ENCODE results near the gene SLC6A3. TPM values are rescaled to one million over a fixed set of nuclear protein-coding genes. Genes with fewer than 3 reads are reported as not detected.

SLC6A3 gene
- total RNA-seq, 4 donors from 2014 or later = not detected

DNA sequence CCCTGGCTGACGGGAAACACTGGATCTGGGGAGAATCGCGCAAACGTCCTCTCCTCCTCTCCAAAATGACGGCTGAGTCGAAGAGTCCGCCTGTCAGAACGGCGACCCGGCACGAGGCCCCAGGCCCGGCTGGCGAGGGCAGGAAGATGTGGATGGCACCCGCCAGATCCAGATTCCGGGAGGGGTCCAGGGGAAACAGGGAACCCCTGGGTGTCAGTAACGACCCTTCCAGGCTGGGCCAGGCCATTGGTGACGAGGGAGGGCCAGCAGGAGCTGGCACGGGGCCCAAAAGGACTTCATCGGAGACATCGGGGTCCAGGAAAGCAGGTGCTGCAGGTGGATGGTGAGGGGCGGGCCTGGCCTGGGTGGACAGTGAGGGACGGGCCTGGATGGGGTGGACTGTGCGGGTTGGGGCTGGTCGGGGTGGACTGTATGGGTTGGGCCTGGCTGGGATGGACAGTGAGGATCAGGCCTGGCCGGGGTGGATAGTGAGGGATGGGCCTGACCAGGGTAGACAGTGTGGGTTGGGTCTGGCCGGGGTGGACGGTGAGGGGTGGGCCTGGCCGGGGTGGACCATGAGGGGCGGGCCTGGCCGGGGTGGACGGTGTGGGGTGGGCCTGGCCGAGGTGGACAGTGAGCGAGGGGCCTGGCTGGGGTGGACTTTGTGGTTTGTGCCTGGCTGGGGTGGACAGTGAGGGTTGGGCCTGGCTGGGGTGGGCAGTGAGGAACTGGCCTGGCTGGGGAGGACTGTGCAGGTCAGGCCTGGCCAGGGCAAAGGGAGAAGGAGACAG, 14.0 kb downstream of the SLC6A3 start:
- in situ Hi-C loops (cut with MboI; ENCODE audit: low sequenced_read_pairs in 4 of 4) = no loop called here
- no peak for TF ChIP-seq POLR2A (IDR thresholded peaks at IDR 0.05)
- ATAC-seq (no peak), DNase-seq (no peak)
- Histone ChIP-seq H3K27me3 (no peaks in the 10 kb centered on the region), H3K4me1 (no peaks in the 10 kb centered on the region), H3K27ac (no peak overlapping the region), H3K9me3 (peaks cover 0 to 3% (median 3%) of the 10 kb centered on the region in 3 donors), H3K36me3 (no peaks in the 10 kb centered on the region), H3K4me3 (no peak overlapping the region)
- intact Hi-C loops (cut with DNase I; ENCODE audit: low total_unique reads) = no loop called here

DNA sequence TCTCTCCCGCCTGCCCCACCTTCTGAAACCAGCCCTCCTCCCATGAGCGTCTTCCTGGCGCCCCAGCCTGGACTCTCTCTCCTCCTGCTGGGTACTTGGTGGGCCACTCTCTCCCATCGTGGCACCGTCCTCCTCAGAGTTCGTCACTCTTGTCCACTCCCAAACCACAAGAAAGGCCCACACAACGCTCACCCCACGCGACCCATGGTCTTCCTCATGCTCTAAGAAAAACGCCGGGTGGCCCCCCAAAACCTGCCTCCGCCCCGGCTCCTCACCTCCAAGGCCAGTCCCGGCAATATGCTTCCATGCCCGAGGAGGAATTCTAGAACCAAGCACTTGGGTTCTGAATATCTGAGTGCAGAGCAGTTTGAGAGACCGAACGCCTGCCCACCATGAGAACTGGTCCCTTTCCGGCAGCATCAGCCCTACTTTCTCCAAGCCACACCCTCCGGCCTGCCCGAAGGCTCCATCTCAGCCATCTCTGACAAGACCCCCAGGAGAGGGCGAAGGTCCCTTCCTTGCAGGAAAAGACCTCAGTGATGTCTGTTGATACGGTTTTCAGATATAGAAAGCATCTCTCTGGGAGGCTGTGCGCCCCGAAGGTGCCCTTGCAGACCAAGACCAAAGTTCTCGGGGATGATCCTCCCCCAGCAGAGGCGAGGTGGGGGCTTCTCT, 15.0 kb downstream of the SLC6A3 start:
- DNase-seq (no peak), ATAC-seq (no peak)
- Histone ChIP-seq H3K36me3 (no peaks in the 10 kb centered on the region), H3K27ac (no peak overlapping the region), H3K4me3 (no peak overlapping the region), H3K4me1 (no peaks in the 10 kb centered on the region), H3K27me3 (no peaks in the 10 kb centered on the region), H3K9me3 (peaks cover 0 to 3% (median 3%) of the 10 kb centered on the region in 3 donors)
- in situ Hi-C loops (cut with MboI; ENCODE audit: low sequenced_read_pairs in 4 of 4) = no loop called here
- TF ChIP-seq, protein P1, sequence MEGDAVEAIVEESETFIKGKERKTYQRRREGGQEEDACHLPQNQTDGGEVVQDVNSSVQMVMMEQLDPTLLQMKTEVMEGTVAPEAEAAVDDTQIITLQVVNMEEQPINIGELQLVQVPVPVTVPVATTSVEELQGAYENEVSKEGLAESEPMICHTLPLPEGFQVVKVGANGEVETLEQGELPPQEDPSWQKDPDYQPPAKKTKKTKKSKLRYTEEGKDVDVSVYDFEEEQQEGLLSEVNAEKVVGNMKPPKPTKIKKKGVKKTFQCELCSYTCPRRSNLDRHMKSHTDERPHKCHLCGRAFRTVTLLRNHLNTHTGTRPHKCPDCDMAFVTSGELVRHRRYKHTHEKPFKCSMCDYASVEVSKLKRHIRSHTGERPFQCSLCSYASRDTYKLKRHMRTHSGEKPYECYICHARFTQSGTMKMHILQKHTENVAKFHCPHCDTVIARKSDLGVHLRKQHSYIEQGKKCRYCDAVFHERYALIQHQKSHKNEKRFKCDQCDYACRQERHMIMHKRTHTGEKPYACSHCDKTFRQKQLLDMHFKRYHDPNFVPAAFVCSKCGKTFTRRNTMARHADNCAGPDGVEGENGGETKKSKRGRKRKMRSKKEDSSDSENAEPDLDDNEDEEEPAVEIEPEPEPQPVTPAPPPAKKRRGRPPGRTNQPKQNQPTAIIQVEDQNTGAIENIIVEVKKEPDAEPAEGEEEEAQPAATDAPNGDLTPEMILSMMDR (IDR thresholded peaks at IDR 0.05 in 4 of 5, conservative IDR thresholded peaks at IDR 0.05 in 1 of 5) = no peak
- TF ChIP-seq POLR2A (IDR thresholded peaks at IDR 0.05) = no peak
- intact Hi-C loops (cut with DNase I; ENCODE audit: low total_unique reads) = no loop called here

DNA sequence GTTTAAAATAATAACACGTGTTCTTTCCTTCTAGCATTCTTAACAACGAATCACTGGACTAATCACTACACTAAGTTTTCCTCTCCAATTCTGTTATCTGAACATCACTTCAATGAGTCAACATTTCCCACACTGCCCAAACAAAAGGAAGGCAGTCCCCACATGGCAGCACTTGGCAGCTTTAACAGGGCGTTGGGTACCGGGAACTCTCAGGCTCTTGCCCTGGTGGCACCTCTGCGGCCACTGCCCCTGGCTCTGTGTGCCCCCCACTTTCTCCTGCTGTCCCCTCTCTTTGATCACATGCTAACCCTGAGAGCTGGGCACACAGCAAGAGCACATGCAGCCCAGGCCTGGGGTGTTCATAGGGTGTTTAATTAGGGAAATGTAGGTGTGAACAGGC, 15.7 kb downstream of the SLC6A3 start:
- DNase-seq (no peak), ATAC-seq (no peak)
- Histone ChIP-seq H3K4me3 (no peak overlapping the region), H3K27me3 (no peaks in the 10 kb centered on the region), H3K9me3 (peaks cover 0 to 3% (median 3%) of the 10 kb centered on the region in 3 donors), H3K4me1 (no peaks in the 10 kb centered on the region), H3K36me3 (no peaks in the 10 kb centered on the region), H3K27ac (no peak overlapping the region)
- TF ChIP-seq, protein P1 (IDR thresholded peaks at IDR 0.05 in 4 of 5, conservative IDR thresholded peaks at IDR 0.05 in 1 of 5) = no peak
- no peak for TF ChIP-seq POLR2A (IDR thresholded peaks at IDR 0.05)
- in situ Hi-C loops (cut with MboI; ENCODE audit: low sequenced_read_pairs in 4 of 4) = no loop called here
- intact Hi-C loops (cut with DNase I; ENCODE audit: low total_unique reads) = no loop called here

DNA sequence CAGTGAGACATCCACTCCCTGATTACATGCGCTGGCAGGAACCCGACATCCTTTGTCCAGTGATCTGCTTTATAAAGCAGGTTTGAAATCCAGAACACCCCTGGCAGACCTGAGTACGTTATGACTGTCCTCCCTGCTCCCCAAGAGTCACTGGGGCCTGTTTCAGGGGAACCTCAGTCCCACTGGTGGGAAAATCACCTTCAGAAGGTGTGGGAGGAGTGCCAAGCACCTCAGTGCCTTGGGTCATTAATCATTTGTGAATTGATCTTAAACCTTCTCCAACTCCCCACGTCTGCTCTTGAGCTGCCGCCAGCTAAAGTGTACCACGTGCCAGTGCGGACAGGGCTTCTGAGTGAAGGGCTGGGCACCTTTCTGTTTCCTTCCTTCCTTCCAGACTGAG, 16.2 kb downstream of the SLC6A3 start:
- in situ Hi-C loops (cut with MboI; ENCODE audit: low sequenced_read_pairs in 4 of 4) = no loop called here
- Histone ChIP-seq H3K4me1 (no peaks in the 10 kb centered on the region), H3K27me3 (no peaks in the 10 kb centered on the region), H3K9me3 (peaks cover 0 to 3% (median 3%) of the 10 kb centered on the region in 3 donors), H3K4me3 (no peak overlapping the region), H3K36me3 (no peaks in the 10 kb centered on the region), H3K27ac (no peak overlapping the region)
- ATAC-seq (no peak), DNase-seq (no peak)
- TF ChIP-seq, protein P1 (IDR thresholded peaks at IDR 0.05 in 4 of 5, conservative IDR thresholded peaks at IDR 0.05 in 1 of 5) = no peak
- TF ChIP-seq POLR2A (IDR thresholded peaks at IDR 0.05) = no peak
- intact Hi-C loops (cut with DNase I; ENCODE audit: low total_unique reads) = no loop called here

DNA sequence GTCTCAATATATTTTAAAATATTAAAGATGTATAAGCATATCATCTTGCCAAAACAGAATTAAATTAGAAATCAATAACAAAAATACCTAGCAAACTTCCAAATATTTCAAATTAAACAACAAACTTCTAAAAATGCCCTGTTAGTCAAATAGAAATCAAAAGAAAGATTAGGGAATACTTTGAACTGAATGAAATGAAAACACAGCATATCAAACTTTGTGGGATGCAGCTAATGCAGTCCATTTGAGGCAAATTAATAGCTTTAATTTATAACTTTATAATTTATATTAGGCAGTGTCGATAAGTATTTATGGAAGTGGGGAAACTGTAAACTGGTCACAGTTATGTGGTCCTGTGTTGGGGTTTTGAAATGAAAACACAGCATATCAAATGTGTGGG, 17.1 kb downstream of the SLC6A3 start:
- Histone ChIP-seq H3K4me3 (no peak overlapping the region), H3K9me3 (peaks cover 0 to 3% (median 3%) of the 10 kb centered on the region in 3 donors), H3K4me1 (no peaks in the 10 kb centered on the region), H3K36me3 (no peaks in the 10 kb centered on the region), H3K27ac (no peak overlapping the region), H3K27me3 (no peaks in the 10 kb centered on the region)
- TF ChIP-seq POLR2A (IDR thresholded peaks at IDR 0.05) = no peak
- TF ChIP-seq, protein P1 (IDR thresholded peaks at IDR 0.05 in 4 of 5, conservative IDR thresholded peaks at IDR 0.05 in 1 of 5) = no peak
- in situ Hi-C loops (cut with MboI; ENCODE audit: low sequenced_read_pairs in 4 of 4) = no loop called here
- no peak for DNase-seq
- no peak for ATAC-seq
- intact Hi-C loops (cut with DNase I; ENCODE audit: low total_unique reads) = no loop called here
